WI38 (cell line): ENCODE measurements around the gene MUC21.

ENCODE experiments used
- H3K4me3 ChIP-seq: 2 replicates; pipeline ENCODE4 v1.5.1; 2011; ENCODE audit warnings: low read depth, mild to moderate bottlenecking, control low read depth, low read length
- TF ChIP-seq, protein P1 (sequence below): IDR thresholded peaks from 2 replicates; pipeline ENCODE4 v1.5.1; 2012; ENCODE audit warnings: low read depth, mild to moderate bottlenecking, control low read depth, low read length

Gene MUC21

GRCh38 chr6:30970946-30971345 lies 12.6 kb upstream of the MUC21 start:
- TF ChIP-seq, protein P1, sequence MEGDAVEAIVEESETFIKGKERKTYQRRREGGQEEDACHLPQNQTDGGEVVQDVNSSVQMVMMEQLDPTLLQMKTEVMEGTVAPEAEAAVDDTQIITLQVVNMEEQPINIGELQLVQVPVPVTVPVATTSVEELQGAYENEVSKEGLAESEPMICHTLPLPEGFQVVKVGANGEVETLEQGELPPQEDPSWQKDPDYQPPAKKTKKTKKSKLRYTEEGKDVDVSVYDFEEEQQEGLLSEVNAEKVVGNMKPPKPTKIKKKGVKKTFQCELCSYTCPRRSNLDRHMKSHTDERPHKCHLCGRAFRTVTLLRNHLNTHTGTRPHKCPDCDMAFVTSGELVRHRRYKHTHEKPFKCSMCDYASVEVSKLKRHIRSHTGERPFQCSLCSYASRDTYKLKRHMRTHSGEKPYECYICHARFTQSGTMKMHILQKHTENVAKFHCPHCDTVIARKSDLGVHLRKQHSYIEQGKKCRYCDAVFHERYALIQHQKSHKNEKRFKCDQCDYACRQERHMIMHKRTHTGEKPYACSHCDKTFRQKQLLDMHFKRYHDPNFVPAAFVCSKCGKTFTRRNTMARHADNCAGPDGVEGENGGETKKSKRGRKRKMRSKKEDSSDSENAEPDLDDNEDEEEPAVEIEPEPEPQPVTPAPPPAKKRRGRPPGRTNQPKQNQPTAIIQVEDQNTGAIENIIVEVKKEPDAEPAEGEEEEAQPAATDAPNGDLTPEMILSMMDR = no peak
- H3K4me3 ChIP-seq = no peak overlapping the region

DNA sequence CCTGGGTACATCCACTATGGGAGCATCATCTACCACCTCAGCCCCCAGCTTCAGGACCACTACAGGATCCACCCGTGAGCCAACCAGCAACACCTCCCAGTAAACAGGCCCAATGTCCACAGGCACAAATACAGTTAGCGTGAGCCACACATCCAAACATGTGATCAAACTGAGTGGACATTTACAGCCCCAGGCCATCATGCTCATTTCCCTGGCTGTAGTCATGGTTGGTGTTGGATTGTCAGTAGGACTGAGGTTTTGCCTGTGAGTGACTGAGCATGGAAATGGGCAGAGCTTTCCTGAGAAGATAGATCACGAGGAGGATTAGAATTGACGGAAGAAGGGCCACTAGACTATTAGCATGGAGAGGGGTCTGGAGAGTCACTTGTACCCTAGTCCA lies 10.7 kb upstream of the MUC21 start:
- H3K4me3 ChIP-seq = no peak overlapping the region
- TF ChIP-seq, protein P1 = no peak

DNA sequence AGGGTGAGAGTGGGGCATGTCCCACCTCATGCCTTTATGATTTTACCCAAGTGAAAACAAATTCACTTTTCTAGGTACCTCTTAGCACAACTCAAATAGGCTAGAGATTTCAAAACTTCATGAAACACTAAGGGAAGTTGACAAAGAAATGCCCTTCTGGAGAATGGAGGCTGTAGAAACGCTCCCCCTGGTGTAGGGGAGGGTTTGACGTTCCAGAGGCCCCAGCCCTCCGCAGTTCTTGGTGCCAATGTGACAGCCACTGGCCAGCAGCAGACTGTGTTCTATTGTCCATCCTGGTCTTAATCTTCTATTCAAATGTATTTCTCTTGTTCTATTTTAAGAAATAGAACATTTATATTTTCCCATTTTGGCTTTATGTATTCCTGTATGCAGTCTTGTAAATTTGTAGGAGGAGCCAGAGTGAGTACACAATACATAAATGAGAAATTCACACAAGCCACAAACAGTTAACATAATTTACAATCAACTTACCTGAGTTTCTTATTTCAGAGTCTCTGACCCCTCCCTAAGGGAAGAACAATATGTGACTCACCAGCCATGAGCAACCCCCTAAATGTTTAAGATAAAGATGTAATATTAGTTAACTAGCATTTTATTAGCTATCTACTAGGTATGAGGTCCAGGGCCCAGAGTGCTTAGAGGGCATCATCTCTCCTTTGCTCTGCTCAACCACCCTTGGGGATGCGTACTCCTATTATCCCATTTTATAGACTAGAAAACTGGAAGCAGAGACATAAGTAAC lies 8.8 kb upstream of the MUC21 start:
- no peak overlapping the region for H3K4me3 ChIP-seq
- TF ChIP-seq, protein P1 = no peak

- TF ChIP-seq, protein P1 = no peak
- H3K4me3 ChIP-seq = no peak overlapping the region
Observed at GRCh38 chr6:30979141-30979540, 4.4 kb upstream of the MUC21 start.

- H3K4me3 ChIP-seq = no peak overlapping the region
- TF ChIP-seq, protein P1 = no peak
Observed at GRCh38 chr6:30979690-30980089, 3.8 kb upstream of the MUC21 start.

DNA sequence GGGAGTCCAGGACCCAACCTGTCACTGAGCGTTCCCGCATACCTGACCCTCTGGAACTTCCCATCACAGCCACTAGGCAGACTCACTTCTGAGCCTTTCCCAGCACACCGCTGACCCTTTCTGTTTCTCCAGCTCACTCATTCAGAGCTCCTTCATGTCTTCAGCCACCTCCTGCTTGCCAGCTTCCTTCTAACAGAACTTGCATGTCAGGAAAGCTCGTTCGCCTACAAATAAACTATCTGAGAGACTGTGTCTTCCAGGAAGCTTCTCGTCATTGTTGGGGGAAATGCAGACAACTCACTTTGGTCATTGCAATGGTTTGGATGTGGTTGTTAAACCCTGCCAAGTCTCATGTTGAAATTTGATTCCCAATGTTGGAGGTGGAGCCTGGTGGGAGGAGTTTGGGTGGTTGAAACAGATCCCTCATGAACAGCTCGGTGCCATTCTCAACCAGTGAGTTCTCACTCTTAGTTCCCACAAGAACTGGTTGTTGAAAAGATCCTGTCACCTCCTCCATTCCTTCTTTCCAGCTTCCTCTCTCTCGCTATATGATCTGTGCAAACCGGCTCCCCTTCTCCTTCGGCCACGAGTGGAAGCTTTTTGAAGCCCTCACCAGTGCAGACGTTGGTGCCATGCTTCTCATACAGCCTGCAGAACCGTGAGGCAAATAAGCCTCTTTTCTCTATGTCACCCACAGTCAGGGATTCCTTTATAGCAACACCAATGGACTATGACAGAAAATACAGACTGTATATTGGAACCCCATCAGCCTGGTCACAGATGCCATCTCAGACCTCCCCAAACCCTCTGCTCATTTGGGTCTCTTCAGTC lies 1.4 kb upstream of the MUC21 start:
- H3K4me3 ChIP-seq = peak overlapping the region; percentile 37; the same call in 1 of the 2 replicates
- TF ChIP-seq, protein P1 = peak; percentile 30

GRCh38 chr6:30985490-30985889 lies 2.0 kb downstream of the MUC21 start:
- TF ChIP-seq, protein P1 = no peak
- H3K4me3 ChIP-seq = no peak overlapping the region
